ELR (cell line): ENCODE results near the gene WDR35.
A peak's percentile ranks its signal among the peaks of the same experiment; 100 is the strongest.
"Not testable (repeated sequence)": the region's sequence is repeated elsewhere in the genome, so short reads cannot be mapped to it uniquely, and the experiment has no call there.

Experiments
- DNase-seq: peaks from one replicate; pipeline ENCODE4 v3.0.0-alpha.2; 2015; ENCODE audit warnings: low read depth

WDR35 gene

GRCh38 chr2:19937004-19937403, 52.9 kb downstream of the WDR35 start:
- no peak for DNase-seq

- DNase-seq = no peak
Observed at GRCh38 chr2:19936203-19936602, 53.7 kb downstream of the WDR35 start.

GRCh38 chr2:19933351-19933981, 56.4 kb downstream of the WDR35 start:
- DNase-seq = peak; percentile 82

- no peak for DNase-seq
Observed at GRCh38 chr2:19932928-19933327, 57.0 kb downstream of the WDR35 start.

GRCh38 chr2:19929226-19929625, 60.7 kb downstream of the WDR35 start:
- no peak for DNase-seq

GRCh38 chr2:19927816-19928215, 62.1 kb downstream of the WDR35 start:
- DNase-seq = not testable (repeated sequence)

- not testable (repeated sequence) for DNase-seq
Observed at GRCh38 chr2:19924526-19924925, 65.4 kb downstream of the WDR35 start.

GRCh38 chr2:19922188-19922587, 67.7 kb downstream of the WDR35 start:
- DNase-seq = not testable (repeated sequence)

- no peak for DNase-seq
Observed at GRCh38 chr2:19916385-19916950, 73.4 kb downstream of the WDR35 start.

- DNase-seq = no peak
Observed at GRCh38 chr2:19914266-19914975, 75.5 kb downstream of the WDR35 start.

- peak; percentile 98 for DNase-seq
Observed at GRCh38 chr2:19911808-19912509, 77.9 kb downstream of the WDR35 start.

GRCh38 chr2:19902216-19902740, 87.6 kb downstream of the WDR35 start:
- DNase-seq = peak; percentile 46

GRCh38 chr2:19901442-19902215, 88.3 kb downstream of the WDR35 start, which contains the start of gene TTC32:
Gene TTC32 (minus strand): TSS chr2:19901983. CDS start chr2:19901854, 129 bp downstream.
- DNase-seq = peak; percentile 94

- DNase-seq = peak; percentile 28
Observed at GRCh38 chr2:19900931-19901441, 88.9 kb downstream of the WDR35 start.

GRCh38 chr2:19899985-19900930, 89.6 kb downstream of the WDR35 start:
- DNase-seq = peak; percentile 38

- DNase-seq = no peak
Observed at GRCh38 chr2:19898592-19899329, 91.1 kb downstream of the WDR35 start.

GRCh38 chr2:19897623-19898245, 92.2 kb downstream of the WDR35 start:
- no peak for DNase-seq

GRCh38 chr2:19895535-19895934, 94.4 kb downstream of the WDR35 start:
- no peak for DNase-seq
